ENCODE data around the gene MYL6.
"Not testable (repeated sequence)": the region's sequence is repeated elsewhere in the genome, so short reads cannot be mapped to it uniquely, and the experiment has no call there.

The MYL6 gene

DNA sequence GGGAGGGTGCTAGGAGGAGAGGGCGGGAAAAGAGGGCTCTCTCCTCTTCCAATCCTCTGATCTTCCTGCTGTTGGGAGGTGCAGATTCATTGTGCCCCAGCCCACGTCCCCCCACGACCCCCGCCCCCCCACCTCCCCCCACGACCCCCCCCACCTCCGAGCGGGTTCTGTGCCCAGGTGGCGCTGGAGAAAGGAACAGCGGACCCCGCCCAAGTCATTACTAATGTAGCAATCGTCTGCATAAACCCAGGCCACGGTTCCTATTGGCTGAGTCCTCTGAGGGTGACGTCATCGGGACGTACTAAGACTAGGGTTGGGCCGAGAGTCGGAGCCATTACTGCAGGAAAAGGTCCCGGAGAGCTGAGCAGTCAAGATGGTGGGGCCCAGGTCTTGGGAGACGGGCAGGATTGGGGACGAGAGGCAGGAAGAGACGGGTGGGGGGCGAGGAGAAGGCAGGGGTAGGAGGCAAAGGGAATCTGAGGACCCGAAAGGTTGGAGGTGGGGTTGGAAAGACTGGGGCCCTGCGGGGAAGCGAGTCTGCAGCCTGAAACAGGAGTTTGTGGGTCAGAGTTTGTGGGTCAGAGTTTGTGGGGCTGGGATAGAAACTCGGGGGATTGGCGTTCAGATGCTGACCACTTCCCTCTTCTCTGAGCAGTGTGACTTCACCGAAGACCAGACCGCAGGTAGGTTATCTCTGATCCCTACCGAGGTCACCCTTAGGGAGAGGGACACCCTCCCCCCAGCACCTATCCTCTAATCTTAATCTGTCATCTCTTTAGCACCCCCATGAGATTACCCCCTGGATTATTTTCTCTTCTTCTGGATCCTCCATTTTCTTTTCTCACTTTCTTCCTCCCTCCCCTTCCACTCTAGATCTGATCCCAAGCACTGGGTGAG is at the start of gene MYL6:
Gene MYL6, plus strand, starts transcription at position 331 of the 897 bp plus-strand sequence. Its CDS starts 43 bp downstream, at position 374.
- peak; percentile 90 for DNase-seq (ENCODE audit: low spot score)

DNA sequence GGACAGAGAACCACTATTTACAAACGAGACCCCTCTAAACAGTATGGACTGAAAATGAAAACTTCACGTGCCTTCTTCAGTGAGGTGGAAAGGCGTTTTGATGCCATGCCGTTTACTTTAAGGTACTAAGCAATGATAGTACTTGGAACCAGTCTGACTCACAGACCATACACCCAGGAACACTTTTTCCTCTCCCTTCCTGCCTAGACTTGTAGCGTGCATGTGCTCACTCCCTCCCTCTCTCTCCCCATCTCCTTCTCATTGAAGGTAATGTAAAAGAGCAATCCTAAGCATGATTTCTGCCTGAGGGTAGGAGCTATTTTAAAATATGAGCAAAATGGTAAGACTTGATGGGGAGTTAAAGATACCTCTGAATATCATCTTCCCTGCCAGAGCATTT is 47.6 kb upstream of the MYL6 start:
- DNase-seq (ENCODE audit: low spot score), result no peak

GRCh38 chr12:56114084-56114483 is 44.1 kb upstream of the MYL6 start:
- no peak for DNase-seq (ENCODE audit: low spot score)

GRCh38 chr12:56115329-56115728 is 42.8 kb upstream of the MYL6 start:
- DNase-seq (ENCODE audit: low spot score), result no peak

- peak; percentile 73 for DNase-seq (ENCODE audit: low spot score)
Measured at GRCh38 chr12:56116267-56117081, 41.7 kb upstream of the MYL6 start, which contains the start of gene RPL41. Gene RPL41 (plus strand): TSS chr12:56116633.

DNA sequence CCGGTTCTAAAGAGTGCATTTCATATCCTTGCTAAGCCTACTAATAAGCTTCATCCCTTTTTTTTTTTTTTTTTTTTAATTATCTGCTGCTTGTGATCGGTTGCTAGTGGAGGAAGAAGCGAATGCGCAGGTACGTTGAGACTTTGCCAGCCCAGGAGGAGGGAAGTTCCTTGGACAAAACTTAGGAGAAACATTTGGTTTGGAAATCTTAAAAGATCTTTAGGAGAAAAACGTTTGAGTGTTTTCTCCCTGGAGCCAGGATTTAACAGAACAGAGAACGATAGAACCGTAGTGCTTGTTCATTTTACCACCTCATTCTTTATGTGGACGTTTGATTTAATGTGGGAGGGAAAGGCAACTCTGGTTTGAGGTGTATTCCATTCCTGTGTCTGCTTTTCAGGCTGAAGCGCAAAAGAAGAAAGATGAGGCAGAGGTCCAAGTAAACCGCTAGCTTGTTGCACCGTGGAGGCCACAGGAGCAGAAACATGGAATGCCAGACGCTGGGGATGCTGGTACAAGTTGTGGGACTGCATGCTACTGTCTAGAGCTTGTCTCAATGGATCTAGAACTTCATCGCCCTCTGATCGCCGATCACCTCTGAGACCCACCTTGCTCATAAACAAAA is 41.0 kb upstream of the MYL6 start:
- DNase-seq (ENCODE audit: low spot score), result not testable (repeated sequence)

DNA sequence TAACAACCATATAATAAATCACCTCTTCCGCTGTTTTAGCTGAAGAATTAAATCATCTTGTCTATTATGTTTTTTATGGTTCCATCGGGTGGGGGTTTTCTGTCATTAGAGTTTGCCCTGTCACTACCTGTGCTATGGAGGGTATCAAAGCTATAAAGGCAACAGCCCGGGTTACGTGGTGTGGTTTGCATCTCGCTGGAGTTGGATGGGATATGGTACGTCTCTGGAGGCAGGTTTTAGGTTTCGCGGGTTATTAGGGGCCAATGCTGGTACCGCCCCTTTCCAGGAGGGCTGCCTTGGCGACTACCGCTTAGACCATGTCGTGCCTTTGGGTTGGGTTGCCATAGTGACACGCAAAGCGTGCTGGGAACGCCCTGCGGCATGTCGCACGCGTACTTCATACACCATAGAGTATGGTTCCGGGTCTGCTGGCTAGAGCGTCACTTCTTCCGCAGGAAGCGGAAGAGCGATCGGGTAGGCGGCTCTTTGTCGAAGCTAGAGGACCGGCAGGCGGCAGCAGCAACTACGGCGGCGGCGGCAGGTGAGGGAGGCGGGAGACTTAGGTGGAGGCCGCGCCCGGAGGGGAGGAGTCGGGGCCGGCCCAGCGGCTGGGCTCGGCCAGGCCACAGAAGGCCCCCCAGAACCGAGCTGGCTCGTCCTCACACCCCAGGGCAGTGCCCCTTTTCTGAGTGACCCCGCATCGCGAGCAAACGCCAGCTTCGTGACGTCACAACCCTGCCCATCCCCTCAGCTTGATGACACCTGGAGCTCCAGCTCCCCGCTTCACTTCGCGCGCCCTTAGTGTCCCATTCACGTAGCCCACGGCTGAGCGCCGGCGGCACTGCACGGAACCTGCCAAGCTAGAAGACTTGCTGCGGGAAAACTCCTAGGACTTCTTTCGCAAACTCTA is 40.1 kb upstream of the MYL6 start, which contains the start of gene ZC3H10:
Gene ZC3H10, plus strand, starts transcription at position 489 of the 910 bp plus-strand sequence. CDS start 2,297 bp downstream, outside the sequence.
- DNase-seq (ENCODE audit: low spot score), result peak; percentile 88

DNA sequence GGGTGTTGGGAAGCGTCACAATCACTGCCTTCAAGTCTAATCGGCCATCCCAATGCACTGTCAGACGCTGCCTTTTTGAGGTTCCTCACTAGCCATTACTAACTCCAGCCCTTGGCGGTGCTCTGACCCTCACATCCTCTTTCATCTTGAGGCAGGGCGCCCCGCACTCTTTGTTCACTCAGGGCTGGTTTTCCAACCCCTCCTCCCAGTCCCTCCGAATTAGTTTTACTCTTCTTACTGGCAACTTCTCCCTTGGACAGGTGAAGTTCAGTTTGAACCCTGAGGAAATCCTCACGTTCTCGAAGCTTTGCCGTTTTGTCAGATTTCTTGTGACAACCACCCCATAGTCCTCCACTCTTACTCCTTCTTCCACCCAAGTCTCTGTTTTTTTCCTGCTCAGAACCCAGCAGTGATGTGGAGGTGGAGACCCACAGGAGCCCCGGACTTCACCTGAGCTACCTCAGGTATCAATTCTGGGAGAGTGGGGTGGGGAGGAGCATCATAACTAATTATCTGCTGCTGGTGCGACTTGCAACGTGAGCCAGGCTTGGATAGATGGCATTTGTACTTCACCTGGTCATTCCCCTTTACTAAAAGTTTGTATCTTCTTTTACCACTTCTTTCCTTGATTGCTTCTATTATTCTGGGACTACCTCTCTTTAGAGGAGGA is 39.3 kb upstream of the MYL6 start:
- no peak for DNase-seq (ENCODE audit: low spot score)

- peak; percentile 86 for DNase-seq (ENCODE audit: low spot score)
Measured at GRCh38 chr12:56119361-56119796, 38.8 kb upstream of the MYL6 start.

DNA sequence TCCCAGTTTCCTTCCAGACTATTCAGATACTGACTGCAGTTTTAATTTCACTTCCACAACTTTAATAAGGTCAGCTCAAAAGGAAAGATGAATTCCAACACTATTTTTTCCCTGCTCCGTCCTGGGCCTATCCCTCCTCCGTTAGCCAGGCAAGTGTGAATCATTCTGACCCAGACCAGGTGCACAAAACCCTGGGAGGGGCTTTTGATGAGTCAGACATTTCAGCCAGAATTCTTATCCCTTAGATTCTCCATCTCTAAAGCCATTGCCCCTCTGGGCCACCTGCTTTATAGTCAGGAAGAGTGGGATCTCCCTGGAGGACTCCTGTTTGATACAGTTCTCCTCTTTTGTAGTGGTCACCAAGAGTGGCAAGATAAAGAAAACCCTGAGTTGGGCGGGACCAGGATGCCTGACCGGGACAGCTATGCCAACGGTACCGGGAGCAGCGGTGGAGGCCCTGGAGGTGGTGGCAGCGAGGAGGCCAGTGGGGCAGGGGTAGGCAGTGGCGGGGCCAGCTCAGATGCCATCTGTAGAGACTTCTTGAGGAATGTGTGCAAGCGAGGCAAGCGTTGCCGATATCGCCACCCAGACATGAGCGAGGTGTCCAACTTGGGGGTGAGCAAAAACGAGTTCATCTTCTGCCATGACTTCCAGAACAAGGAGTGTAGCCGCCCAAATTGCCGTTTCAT is 37.9 kb upstream of the MYL6 start:
- no peak for DNase-seq (ENCODE audit: low spot score)

DNA sequence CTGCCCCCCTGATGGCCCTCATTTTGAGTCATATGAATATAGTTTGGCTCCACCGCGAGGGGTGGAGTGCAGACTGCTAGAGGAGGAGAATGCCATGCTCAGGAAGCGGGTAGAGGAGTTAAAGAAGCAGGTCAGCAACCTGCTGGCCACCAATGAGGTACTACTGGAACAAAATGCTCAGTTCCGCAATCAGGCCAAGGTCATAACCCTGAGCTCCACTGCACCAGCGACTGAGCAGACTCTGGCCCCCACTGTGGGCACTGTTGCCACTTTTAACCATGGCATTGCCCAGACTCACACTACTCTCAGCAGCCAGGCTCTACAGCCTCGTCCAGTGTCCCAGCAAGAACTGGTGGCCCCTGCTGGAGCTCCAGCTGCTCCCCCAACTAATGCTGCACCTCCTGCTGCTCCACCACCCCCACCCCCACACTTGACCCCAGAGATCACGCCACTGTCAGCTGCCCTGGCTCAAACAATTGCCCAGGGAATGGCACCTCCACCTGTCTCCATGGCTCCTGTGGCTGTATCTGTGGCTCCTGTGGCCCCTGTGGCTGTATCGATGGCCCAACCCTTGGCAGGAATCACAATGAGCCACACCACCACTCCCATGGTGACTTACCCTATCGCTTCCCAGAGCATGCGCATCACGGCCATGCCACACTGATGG is 36.8 kb upstream of the MYL6 start:
- no peak for DNase-seq (ENCODE audit: low spot score)

- no peak for DNase-seq (ENCODE audit: low spot score)
Measured at GRCh38 chr12:56122637-56123036, 35.5 kb upstream of the MYL6 start.

DNA sequence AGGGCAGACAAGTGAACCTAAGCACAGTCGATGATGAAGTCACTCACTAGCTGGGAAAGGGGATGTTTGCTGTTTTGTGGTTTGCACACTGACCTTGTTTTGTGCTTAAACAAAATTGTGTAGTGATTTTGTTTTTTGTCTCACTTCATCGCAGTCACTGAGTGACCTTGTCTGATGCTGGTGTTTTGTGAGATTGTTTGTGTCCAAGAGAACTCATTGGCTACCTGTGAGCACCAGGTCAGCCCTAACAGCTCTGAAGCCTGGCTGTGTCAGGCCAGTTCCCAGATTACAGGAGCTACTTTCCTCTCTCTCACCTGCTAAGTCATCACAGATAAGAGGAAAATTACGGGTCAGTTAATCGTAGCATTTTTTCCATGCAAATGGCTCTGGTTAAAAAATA is 34.0 kb upstream of the MYL6 start:
- DNase-seq (ENCODE audit: low spot score), result no peak

DNA sequence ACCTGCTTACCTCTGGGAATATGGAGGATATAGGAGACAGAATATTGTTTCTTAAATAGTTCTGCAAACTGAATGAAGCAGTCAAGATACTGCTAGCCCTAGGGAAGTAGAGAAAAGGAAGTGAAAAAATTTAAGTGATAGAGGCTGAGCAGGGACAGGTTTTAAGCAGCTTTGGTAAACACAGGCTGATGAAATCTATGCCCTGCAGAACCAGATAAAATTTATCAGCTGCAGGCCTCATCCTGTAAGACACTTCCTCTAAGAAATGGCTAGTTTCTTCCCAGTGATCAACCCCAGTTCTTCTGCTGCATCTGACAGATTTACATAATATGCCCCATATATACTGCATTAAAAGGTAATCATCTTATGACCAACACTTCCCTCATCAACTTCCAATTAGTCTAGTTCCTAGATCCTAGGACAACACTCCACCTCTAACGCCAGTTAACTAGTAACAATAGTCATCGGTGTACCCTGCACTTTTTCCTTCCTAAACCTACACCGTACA is 31.4 kb upstream of the MYL6 start:
- no peak for DNase-seq (ENCODE audit: low spot score)

- DNase-seq (ENCODE audit: low spot score), result no peak
Measured at GRCh38 chr12:56127485-56127887, 30.7 kb upstream of the MYL6 start.

DNA sequence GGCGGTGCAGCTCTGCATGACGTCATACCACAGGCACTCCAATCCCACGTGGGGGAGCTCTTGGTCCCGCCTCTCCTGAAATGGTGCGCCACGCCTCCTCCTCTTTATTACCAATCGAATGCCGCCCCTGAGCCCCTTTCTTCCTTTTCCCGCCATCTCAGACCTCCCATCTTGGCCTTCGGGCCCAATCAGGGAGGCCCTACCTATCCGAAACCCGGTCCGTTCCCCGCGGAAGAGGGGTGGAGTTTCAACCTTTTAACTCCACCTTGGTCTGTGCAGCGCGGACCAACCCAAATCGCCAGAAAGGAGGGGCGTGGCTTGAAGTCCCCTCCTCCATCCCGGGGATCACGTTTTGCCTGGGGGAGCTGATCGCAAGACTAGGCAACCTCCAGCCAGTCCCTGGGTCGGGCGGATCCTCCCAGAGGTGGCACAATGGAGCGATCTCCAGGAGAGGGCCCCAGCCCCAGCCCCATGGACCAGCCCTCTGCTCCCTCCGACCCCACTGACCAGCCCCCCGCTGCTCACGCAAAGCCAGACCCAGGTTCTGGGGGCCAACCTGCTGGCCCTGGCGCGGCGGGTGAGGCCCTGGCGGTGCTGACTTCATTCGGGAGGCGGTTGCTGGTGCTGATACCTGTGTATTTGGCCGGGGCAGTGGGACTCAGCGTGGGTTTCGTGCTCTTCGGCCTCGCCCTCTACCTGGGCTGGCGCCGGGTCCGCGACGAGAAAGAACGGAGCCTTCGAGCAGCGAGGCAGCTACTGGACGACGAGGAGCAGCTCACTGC is 30.1 kb upstream of the MYL6 start, which contains the start of gene ESYT1:
Gene ESYT1, plus strand, starts transcription at position 380 of the 782 bp plus-strand sequence. Its CDS starts 53 bp downstream, at position 433.
- DNase-seq (ENCODE audit: low spot score), result peak; percentile 95

- DNase-seq (ENCODE audit: low spot score), result peak; percentile 23
Measured at GRCh38 chr12:56128670-56129205, 29.4 kb upstream of the MYL6 start.

Measured in iPS-NIHi11 (cell line).